Adipocyte (in vitro differentiated cells): Measurements from ENCODE around the gene RAPGEF5.

Experiments used
- DNase-seq: peaks from one replicate; pipeline ENCODE4 v3.0.0-alpha.2; 2015; ENCODE audit warnings: low read depth
- H3K27me3 ChIP-seq: replicated peaks from 2 replicates; pipeline ENCODE4 v1.7.0; 2013; ENCODE audit warnings: mild to moderate bottlenecking, low read length, moderate library complexity; ENCODE audit not compliant: control insufficient read depth, insufficient read depth
- H3K36me3 ChIP-seq: 2 replicates; pipeline ENCODE4 v1.7.0; 2013; ENCODE audit warnings: low read length, mild to moderate bottlenecking, moderate library complexity; ENCODE audit not compliant: control insufficient read depth, insufficient read depth, severe bottlenecking
- H3K4me1 ChIP-seq: 2 replicates; pipeline ENCODE4 v1.7.0; 2013; ENCODE audit warnings: mild to moderate bottlenecking, low read length, moderate library complexity; ENCODE audit not compliant: control insufficient read depth, insufficient read depth
- H3K4me3 ChIP-seq: 2 replicates; pipeline ENCODE4 v1.7.0; 2013; ENCODE audit warnings: mild to moderate bottlenecking, low read length, moderate library complexity
- H3K9ac ChIP-seq: 2 replicates; pipeline ENCODE4 v1.7.0; 2013; ENCODE audit warnings: mild to moderate bottlenecking, low read length, moderate library complexity
- H3K9me3 ChIP-seq: 2 replicates; pipeline ENCODE4 v1.7.0; 2013; ENCODE audit warnings: mild to moderate bottlenecking, low read length, moderate library complexity; ENCODE audit not compliant: control insufficient read depth

Gene RAPGEF5

DNA sequence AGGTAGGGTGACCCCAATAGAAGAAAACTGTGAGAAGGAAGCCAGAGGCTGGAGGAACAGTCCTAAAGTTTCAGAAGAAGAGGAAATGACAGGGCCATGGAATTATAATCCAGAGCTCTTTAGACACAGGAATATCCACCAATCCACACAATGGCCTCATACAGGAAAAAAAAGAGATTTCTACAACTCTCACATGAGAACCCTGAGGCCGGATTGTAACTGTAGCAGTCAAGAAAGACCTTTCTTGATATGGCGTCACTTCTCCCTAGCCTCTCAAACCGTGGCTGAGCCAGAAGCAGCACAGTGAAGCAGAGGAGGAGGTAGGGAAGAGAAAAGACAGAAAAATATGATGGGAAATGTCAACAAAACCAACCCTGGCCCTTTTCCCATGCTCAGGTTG, 76.9 kb downstream of the RAPGEF5 start:
- H3K9ac ChIP-seq: no peak overlapping the region
- H3K4me1 ChIP-seq: no peaks in the 10 kb centered on the region
- peaks cover 3% of the 10 kb centered on the region for H3K27me3 ChIP-seq
- no peaks in the 10 kb centered on the region for H3K36me3 ChIP-seq
- DNase-seq: no peak
- H3K4me3 ChIP-seq: no peak overlapping the region
- no peaks in the 10 kb centered on the region for H3K9me3 ChIP-seq

DNA sequence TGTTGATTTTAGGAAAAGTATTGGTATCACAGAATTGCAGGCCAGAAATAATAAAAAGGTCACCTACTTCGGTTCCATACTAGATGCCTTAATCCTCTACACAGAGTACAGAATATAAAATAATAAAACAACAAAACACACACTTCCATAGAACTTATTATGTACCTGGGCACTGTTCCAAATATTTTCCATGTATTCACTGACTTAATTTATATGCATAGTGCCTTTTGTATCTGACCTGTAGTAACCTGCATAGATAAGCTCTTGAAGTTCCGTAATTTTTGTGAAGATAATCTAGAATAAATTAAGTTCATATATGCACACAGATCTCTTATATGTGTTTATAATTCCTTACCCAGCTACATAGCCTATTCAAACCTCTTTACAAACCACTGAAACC, 78.3 kb downstream of the RAPGEF5 start:
- Histone ChIP-seq H3K9ac (no peak overlapping the region), H3K4me3 (no peak overlapping the region), H3K4me1 (no peaks in the 10 kb centered on the region), H3K27me3 (peaks cover 3% of the 10 kb centered on the region), H3K9me3 (no peaks in the 10 kb centered on the region), H3K36me3 (no peaks in the 10 kb centered on the region)
- DNase-seq: no peak

DNA sequence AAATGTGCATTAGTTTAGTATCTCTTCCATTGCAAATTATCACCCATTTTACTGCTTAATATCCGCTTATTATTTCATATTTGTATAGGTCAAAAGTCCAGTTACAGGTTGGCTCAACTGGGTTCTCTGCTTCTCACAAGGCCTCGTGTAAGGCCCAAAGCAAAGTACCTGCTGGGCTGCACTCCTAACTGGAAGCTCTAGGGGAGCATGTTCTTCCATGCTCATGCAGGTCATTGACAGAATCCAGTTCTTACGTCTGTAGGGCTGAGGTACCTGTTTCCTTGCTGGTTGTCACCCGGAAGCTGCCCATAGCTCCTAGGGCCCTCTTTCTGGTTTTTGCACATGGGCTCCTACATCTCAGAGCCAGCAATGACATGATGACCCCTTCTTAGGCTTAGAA, 79.6 kb downstream of the RAPGEF5 start:
- H3K4me1 ChIP-seq: no peaks in the 10 kb centered on the region
- H3K36me3 ChIP-seq: no peaks in the 10 kb centered on the region
- H3K9me3 ChIP-seq: no peaks in the 10 kb centered on the region
- no peak overlapping the region for H3K4me3 ChIP-seq
- H3K27me3 ChIP-seq: peaks cover 3% of the 10 kb centered on the region
- H3K9ac ChIP-seq: no peak overlapping the region
- no peak for DNase-seq

DNA sequence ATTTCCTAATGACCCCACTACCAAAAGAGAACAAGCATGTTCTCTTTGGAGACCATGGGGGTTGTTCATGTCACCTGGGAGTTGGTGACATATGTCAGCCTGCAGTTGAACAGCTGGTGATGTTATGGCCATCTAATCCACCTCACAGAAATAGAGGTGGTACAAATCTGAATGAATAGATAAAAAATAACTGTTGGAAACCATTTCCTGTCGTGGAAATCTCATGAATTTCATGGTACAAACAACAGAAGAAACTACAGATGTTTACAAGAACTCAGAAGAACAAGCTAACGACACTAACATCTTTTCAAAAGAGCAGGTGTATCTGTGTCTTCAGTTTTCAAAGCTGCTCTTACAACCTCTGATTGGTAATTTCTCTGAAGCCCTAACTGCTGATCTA, 81.3 kb downstream of the RAPGEF5 start:
- H3K27me3 ChIP-seq: no peaks in the 10 kb centered on the region
- no peak for DNase-seq
- H3K4me1 ChIP-seq: peaks cover 11% of the 10 kb centered on the region
- H3K4me3 ChIP-seq: no peak overlapping the region
- H3K9me3 ChIP-seq: no peaks in the 10 kb centered on the region
- no peak overlapping the region for H3K9ac ChIP-seq
- no peaks in the 10 kb centered on the region for H3K36me3 ChIP-seq

DNA sequence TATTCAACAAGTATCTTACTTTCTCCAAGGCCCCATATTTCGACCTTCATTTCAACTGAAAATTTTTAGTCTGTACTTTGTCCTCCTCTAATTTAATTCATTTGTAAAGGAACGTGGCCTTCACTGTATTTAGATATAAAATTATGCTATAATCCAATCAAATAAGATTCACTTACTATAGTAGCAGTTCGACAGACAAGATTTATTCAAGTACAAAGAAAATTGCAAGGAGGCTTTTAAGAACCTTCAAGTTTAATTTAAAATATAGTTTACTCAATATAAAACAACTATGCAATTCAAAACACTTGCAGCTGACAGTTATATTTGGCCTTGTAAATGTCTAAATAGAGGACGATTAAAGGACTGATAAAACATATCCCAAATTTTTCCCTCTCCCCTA, 85.6 kb downstream of the RAPGEF5 start:
- no peak for DNase-seq
- H3K27me3 ChIP-seq: no peaks in the 10 kb centered on the region
- peak overlapping the region; percentile 47 for H3K4me3 ChIP-seq
- H3K9ac ChIP-seq: peak overlapping the region; percentile 79
- H3K36me3 ChIP-seq: no peaks in the 10 kb centered on the region
- peaks cover 36% of the 10 kb centered on the region for H3K4me1 ChIP-seq
- H3K9me3 ChIP-seq: no peaks in the 10 kb centered on the region

DNA sequence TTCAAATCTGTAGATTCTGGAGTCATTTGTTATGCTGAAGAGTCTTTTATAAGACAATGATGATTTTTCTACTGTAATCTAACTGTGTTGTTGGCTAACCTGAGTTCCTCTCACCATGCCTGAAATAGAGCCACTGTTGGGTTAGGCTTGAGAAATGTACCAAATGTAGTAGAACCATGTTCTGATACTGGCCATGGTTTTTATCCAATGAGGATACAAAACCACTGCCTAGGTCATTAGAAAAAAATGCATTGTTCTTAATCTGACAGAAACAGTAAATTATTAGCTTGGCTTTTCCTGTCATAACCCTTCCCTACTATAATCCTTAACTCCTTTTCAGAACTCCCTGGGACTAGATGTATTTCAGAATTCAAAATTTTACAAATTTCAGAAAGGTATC, 86.6 kb downstream of the RAPGEF5 start:
- Histone ChIP-seq H3K9ac (peak overlapping the region; percentile 79), H3K27me3 (no peaks in the 10 kb centered on the region), H3K4me3 (no peak overlapping the region), H3K4me1 (peaks cover 36% of the 10 kb centered on the region), H3K36me3 (no peaks in the 10 kb centered on the region), H3K9me3 (no peaks in the 10 kb centered on the region)
- no peak for DNase-seq

DNA sequence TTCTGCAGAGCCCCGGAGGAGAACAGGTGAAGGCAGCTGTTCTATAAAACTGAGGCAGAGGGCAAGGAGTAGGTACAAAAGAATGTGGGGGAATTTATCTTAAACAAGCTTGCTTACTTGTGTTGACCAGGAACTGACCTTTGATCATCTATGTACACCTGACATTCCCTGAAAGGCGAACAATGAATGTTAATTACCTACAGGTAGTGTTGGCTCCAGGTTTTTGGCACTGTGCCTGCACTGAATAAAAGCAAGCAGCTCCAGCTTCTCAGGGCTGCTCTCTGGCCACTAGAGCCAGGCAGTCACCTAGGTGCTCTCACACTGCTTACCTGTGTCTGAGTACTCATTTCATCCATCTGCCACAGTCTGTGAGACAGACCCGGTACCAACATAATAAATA, 87.0 kb downstream of the RAPGEF5 start:
- H3K4me3 ChIP-seq: no peak overlapping the region
- H3K27me3 ChIP-seq: no peaks in the 10 kb centered on the region
- H3K4me1 ChIP-seq: peaks cover 36% of the 10 kb centered on the region
- H3K9ac ChIP-seq: peak overlapping the region; percentile 21
- DNase-seq: no peak
- H3K9me3 ChIP-seq: no peaks in the 10 kb centered on the region
- H3K36me3 ChIP-seq: no peaks in the 10 kb centered on the region

DNA sequence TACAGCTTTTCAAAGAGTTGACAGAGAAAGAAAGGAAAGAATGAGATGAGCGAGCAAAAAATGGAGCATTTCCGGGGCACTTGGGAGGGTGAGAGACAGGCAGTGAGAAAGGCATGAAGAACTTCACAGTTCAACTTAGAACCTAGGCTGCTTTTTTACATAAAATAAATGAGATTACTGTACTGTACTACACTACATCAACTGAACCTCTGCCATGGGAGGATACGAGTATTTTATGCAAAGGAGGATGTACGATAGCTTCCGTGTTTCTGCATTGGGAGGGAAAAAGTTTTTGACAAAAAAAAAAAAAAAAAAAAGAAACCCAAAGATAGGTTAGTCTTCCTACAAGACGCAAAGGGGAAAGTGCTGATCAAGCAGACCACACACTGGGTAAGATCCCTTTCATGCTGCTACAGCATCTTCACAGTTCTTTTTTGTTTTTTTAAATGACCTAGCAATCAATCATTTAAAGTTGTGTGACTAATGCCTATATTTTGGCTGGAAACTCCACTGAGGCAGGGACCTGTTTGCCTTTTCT, 88.0 kb downstream of the RAPGEF5 start:
- Histone ChIP-seq H3K4me3 (no peak overlapping the region), H3K9ac (no peak overlapping the region), H3K9me3 (no peaks in the 10 kb centered on the region), H3K36me3 (no peaks in the 10 kb centered on the region), H3K27me3 (no peaks in the 10 kb centered on the region), H3K4me1 (peaks cover 36% of the 10 kb centered on the region)
- no peak for DNase-seq

DNA sequence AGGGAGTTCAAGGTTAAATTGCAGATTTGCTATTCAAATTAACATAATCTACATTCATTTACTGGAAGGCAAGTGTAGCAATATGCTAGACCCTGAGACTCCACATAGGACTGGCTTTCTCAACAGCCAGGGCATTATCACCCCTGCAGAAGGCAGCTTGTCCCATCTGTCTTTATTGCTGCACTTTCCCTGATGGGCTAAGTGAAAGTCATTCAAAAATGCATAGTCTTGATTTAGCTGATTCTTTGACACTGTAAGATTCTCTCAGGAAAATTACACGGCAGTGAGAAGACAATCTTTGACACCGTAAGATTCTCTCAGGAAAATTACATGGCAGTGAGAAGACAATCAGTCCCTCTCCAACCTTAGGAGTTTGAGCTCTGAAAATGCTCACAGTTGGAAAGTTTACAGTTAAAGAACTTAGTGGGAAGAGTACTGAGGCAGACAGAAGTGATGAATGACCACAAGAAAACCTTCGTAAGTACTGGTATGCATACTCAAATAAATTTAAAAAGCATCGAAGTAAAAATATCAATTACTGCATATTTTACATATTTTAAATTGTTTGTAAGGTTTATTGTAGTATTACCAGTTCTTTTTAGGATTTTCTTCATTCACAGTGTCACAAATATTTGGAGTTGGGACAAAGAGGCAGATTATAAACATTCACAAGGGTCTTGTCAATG, 88.9 kb downstream of the RAPGEF5 start:
- Histone ChIP-seq H3K4me3 (no peak overlapping the region), H3K4me1 (peaks cover 36% of the 10 kb centered on the region), H3K9me3 (no peaks in the 10 kb centered on the region), H3K36me3 (no peaks in the 10 kb centered on the region), H3K27me3 (no peaks in the 10 kb centered on the region), H3K9ac (no peak overlapping the region)
- DNase-seq: no peak

DNA sequence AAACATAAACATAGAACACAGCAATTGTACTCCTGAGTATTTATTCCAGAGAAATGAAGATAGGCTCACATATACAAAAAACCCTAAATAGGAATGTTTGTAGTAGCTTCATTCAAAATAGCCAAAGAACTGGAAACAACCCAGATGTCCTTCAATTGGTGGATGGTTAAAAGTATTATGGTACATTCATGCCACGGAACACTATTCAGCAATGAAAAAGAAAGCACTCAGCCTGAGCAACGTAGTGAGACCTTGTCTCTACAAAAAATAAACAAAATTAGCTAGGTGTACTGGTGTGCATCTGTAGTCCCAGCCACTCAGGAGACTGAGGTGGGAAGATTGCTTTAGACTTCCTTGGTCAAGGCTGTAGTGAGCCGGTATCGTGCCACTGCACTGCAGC, 94.4 kb downstream of the RAPGEF5 start:
- Histone ChIP-seq H3K4me3 (no peak overlapping the region), H3K4me1 (peaks cover under 1% of the 10 kb centered on the region), H3K9ac (no peak overlapping the region), H3K27me3 (no peaks in the 10 kb centered on the region), H3K36me3 (no peaks in the 10 kb centered on the region), H3K9me3 (no peaks in the 10 kb centered on the region)
- no peak for DNase-seq

DNA sequence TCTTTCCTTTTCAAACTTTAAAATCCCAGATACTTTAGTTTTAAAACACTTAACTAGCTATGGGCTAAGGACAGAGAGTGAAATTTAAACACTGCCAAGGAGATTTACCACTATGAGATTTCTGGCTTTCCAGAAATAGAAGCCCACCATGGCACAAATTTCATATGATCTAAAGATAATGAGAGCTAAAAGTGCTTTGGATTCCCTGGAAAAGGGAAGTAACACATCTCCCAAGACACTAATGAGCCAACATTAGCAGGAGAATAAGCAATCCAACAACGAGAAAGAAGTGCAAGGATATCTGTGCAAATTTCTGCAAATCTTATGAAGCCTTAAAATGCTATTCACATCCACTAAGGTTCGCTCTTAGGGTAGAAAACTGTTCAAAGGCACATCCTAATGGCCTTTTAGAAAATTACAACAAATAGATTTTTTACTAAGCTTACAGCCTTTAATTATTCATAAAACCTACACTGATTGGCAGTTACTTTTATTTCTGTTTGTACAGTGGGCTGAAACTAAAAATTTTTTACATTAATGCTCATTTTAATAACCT, 100.3 kb downstream of the RAPGEF5 start:
- Histone ChIP-seq H3K9me3 (no peaks in the 10 kb centered on the region), H3K4me3 (no peak overlapping the region), H3K27me3 (peaks cover 5% of the 10 kb centered on the region), H3K4me1 (no peaks in the 10 kb centered on the region), H3K9ac (no peak overlapping the region), H3K36me3 (no peaks in the 10 kb centered on the region)
- DNase-seq: no peak

DNA sequence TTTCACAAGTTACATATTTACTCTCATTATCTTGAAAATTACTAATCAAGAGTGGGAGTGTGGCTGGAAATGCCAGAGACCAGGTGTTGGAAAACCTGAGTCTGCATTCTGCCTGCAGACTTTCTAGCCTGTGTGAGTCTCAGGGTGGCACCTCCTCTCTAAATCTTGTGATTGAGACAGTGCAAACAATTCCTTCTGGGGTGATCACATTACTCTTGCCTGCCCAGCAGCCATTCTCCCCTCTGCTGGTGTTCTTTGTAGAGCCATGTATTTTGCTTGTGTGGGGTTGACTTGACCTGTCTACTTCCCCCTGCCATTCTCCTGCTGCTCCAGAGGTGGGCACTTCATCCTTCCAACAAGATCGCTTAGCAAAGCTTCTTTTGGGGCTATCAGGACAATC, 101.1 kb downstream of the RAPGEF5 start:
- H3K27me3 ChIP-seq: peaks cover 5% of the 10 kb centered on the region
- no peak overlapping the region for H3K9ac ChIP-seq
- no peaks in the 10 kb centered on the region for H3K9me3 ChIP-seq
- H3K36me3 ChIP-seq: no peaks in the 10 kb centered on the region
- DNase-seq: no peak
- no peak overlapping the region for H3K4me3 ChIP-seq
- no peaks in the 10 kb centered on the region for H3K4me1 ChIP-seq
